GM06990 (cell line): ENCODE results near the gene TBC1D5.

Source experiments
- DNase-seq: peaks from one replicate; pipeline ENCODE4 v3.0.0-alpha.2; 2011; ENCODE audit not compliant: insufficient read length; ENCODE audit errors: extremely low read depth
- H3K27me3 ChIP-seq: replicated peaks from 2 replicates; pipeline ENCODE4 v1.6.0; 2011; ENCODE audit warnings: low read length; ENCODE audit not compliant: control insufficient read depth, insufficient read depth
- H3K36me3 ChIP-seq: 2 replicates; pipeline ENCODE4 v1.5.1; 2011; ENCODE audit warnings: low read length; ENCODE audit not compliant: control insufficient read depth, insufficient read depth
- H3K4me3 ChIP-seq: replicated peaks from 2 replicates; pipeline ENCODE4 v1.5.1; 2011; ENCODE audit warnings: low read depth, mild to moderate bottlenecking, control low read depth, low read length
- CTCF ChIP-seq: IDR thresholded peaks from 2 replicates; pipeline ENCODE4 v1.5.1; 2011; ENCODE audit warnings: low read length, control low read depth, mild to moderate bottlenecking, inconsistent platforms; ENCODE audit not compliant: insufficient read depth, poor library complexity, severe bottlenecking

Gene TBC1D5

GRCh38 chr3:17304969-17305368 is 437.5 kb downstream of the TBC1D5 start:
- Histone ChIP-seq H3K4me3 (no peak overlapping the region), H3K27me3 (no peaks in the 10 kb centered on the region), H3K36me3 (peaks cover 2% of the 10 kb centered on the region; the same call in 1 of the 2 replicates)
- TF ChIP-seq CTCF, result no peak
- DNase-seq, result no peak

GRCh38 chr3:17302774-17303173 is 439.7 kb downstream of the TBC1D5 start:
- Histone ChIP-seq H3K36me3 (peaks cover 2% of the 10 kb centered on the region; the same call in 1 of the 2 replicates), H3K27me3 (no peaks in the 10 kb centered on the region), H3K4me3 (no peak overlapping the region)
- no peak for DNase-seq
- TF ChIP-seq CTCF, result no peak

GRCh38 chr3:17302170-17302569 is 440.3 kb downstream of the TBC1D5 start:
- no peak for TF ChIP-seq CTCF
- no peak overlapping the region for H3K4me3 ChIP-seq
- no peaks in the 10 kb centered on the region for H3K27me3 ChIP-seq
- DNase-seq, result no peak
- peaks cover 2% of the 10 kb centered on the region; the same call in 1 of the 2 replicates for H3K36me3 ChIP-seq

GRCh38 chr3:17301271-17301670 is 441.2 kb downstream of the TBC1D5 start:
- Histone ChIP-seq H3K4me3 (no peak overlapping the region), H3K27me3 (no peaks in the 10 kb centered on the region), H3K36me3 (peaks cover 2% of the 10 kb centered on the region; the same call in 1 of the 2 replicates)
- no peak for DNase-seq
- TF ChIP-seq CTCF, result no peak

GRCh38 chr3:17300441-17300840 is 442.0 kb downstream of the TBC1D5 start:
- no peak for DNase-seq
- no peak for TF ChIP-seq CTCF
- Histone ChIP-seq H3K27me3 (no peaks in the 10 kb centered on the region), H3K36me3 (peaks cover 2% of the 10 kb centered on the region; the same call in 1 of the 2 replicates), H3K4me3 (no peak overlapping the region)

- Histone ChIP-seq H3K4me3 (no peak overlapping the region), H3K27me3 (no peaks in the 10 kb centered on the region), H3K36me3 (no peaks in the 10 kb centered on the region)
- TF ChIP-seq CTCF, result no peak
- no peak for DNase-seq
Measured at GRCh38 chr3:17298038-17298437, 444.4 kb downstream of the TBC1D5 start.
